HEK293 (cell line): ENCODE data around the gene CALML3.

Experiments used
- CTCF ChIA-PET: fragments of 350-600 bp; formaldehyde crosslinking; extraction: SDS; loops from one replicate; lab custom pipeline; 2021; ENCODE audit warnings: antibody characterized with exemption; lab: Yijun Ruan, JAX
- POLR2A ChIA-PET: fragments of 300-600 bp; formaldehyde crosslinking; extraction: SDS; loops from one replicate; lab custom pipeline; 2020; ENCODE audit warnings: antibody characterized with exemption, inconsistent platforms; lab: Yijun Ruan, JAX
- H3K27ac ChIP-seq: fragments of 200-500 bp; sonication (Bioruptor generic); 2 replicates; pipeline ENCODE4 v1.5.1; 2014; ENCODE audit warnings: low read depth, low read length, control low read depth, inconsistent platforms; ENCODE audit errors: extremely low read depth
- H3K36me3 ChIP-seq, 2 experiments: fragments of 200-500 bp in 1 of 2; sonication (Bioruptor generic) in 1 of 2; 1 replicate in 1 of 2; 2 replicates in 1 of 2; pipeline ENCODE4 v1.5.1; 2014 to 2017; ENCODE audit warnings: inconsistent platforms in 2 of 2, low read length in 2 of 2; ENCODE audit not compliant: control insufficient read depth in 2 of 2, insufficient read depth in 1 of 2
- H3K4me1 ChIP-seq: fragments of 200-500 bp; sonication (Bioruptor generic); 2 replicates; pipeline ENCODE4 v1.5.1; 2014; ENCODE audit warnings: mild to moderate bottlenecking, low read length, inconsistent platforms; ENCODE audit not compliant: control insufficient read depth, insufficient read depth
- H3K4me3 ChIP-seq: 2 replicates; pipeline ENCODE4 v1.5.1; 2011; ENCODE audit warnings: low read depth, mild to moderate bottlenecking, control low read depth, low read length, moderate library complexity
- H3K9me3 ChIP-seq: fragments of 200-500 bp; sonication (Bioruptor generic); 2 replicates; pipeline ENCODE4 v1.5.1; 2014; ENCODE audit warnings: low read depth, low read length, inconsistent platforms; ENCODE audit not compliant: control insufficient read depth, insufficient read depth
- ZNF157 ChIP-seq: fragments of 450-650 bp; formaldehyde crosslinking; IDR thresholded peaks from 2 replicates; pipeline ENCODE4 v1.5.1; 2016; ENCODE audit warnings: missing biosample characterization, missing genetic modification characterization
- ZNF473 ChIP-seq: fragments of 450-650 bp; formaldehyde crosslinking; IDR thresholded peaks from 2 replicates; pipeline ENCODE4 v1.5.1; 2017; ENCODE audit warnings: missing biosample characterization, missing genetic modification characterization
- TF ChIP-seq, protein P1 (sequence below): fragments of 450-650 bp; formaldehyde crosslinking; IDR thresholded peaks from 2 replicates; pipeline ENCODE4 v1.5.1; 2017; ENCODE audit warnings: missing biosample characterization, missing genetic modification characterization
- TF ChIP-seq, protein P2 (sequence below): fragments of 450-650 bp; formaldehyde crosslinking; IDR thresholded peaks from 2 replicates; pipeline ENCODE4 v1.5.1; 2016; ENCODE audit warnings: missing biosample characterization, missing genetic modification characterization, borderline replicate concordance
- TF ChIP-seq, protein P3 (sequence below): fragments of 450-650 bp; formaldehyde crosslinking; IDR thresholded peaks from 2 replicates; pipeline ENCODE4 v1.5.1; 2016; ENCODE audit warnings: missing biosample characterization, missing genetic modification characterization
- TF ChIP-seq, protein P4 (sequence below): fragments of 450-650 bp; formaldehyde crosslinking; IDR thresholded peaks from 2 replicates; pipeline ENCODE4 v1.5.1; 2016; ENCODE audit warnings: missing biosample characterization, missing genetic modification characterization
- TF ChIP-seq, protein P5 (sequence below): fragments of 450-650 bp; formaldehyde crosslinking; optimal IDR thresholded peaks from 2 replicates; pipeline ENCODE3; 2016; ENCODE audit warnings: missing biosample characterization, mild to moderate bottlenecking, missing genetic modification characterization
- TF ChIP-seq, protein P6 (sequence below): fragments of 450-650 bp; formaldehyde crosslinking; IDR thresholded peaks from 2 replicates; pipeline ENCODE4 v1.5.1; 2016; ENCODE audit warnings: missing biosample characterization, missing genetic modification characterization
- TF ChIP-seq, protein P7 (sequence below): fragments of 450-650 bp; formaldehyde crosslinking; IDR thresholded peaks from 2 replicates; pipeline ENCODE4 v1.5.1; 2016; ENCODE audit warnings: missing biosample characterization, missing genetic modification characterization, low read depth
- TF ChIP-seq, protein P8 (sequence below): fragments of 450-650 bp; formaldehyde crosslinking; IDR thresholded peaks from 2 replicates; pipeline ENCODE4 v1.5.1; 2016; ENCODE audit warnings: missing biosample characterization, missing genetic modification characterization

The CALML3 gene

DNA sequence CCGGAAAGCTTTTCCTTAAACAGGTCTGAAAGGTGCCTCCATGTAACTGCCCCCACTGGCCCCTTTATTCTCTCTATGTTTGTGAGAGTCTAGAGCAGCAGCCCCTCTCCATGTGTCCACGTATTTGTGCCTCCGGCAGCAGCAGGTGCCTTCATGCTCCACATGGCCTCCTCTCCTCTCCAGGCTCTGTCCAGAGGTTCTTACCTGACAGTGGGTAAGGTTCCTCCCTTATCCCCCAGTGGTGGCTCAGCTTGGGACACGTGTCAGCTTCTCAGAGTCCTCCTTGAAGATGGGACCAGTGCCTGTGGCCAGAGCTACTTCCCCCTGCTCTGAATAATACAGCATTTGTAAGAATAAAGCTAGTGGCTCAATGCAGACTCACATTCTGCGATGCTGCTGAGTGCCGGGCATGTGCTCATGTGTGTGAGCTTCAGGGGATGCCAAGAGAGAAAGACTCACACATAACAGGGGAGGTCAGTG lies 7.9 kb downstream of the CALML3 start (continued):
- TF ChIP-seq, protein P1, sequence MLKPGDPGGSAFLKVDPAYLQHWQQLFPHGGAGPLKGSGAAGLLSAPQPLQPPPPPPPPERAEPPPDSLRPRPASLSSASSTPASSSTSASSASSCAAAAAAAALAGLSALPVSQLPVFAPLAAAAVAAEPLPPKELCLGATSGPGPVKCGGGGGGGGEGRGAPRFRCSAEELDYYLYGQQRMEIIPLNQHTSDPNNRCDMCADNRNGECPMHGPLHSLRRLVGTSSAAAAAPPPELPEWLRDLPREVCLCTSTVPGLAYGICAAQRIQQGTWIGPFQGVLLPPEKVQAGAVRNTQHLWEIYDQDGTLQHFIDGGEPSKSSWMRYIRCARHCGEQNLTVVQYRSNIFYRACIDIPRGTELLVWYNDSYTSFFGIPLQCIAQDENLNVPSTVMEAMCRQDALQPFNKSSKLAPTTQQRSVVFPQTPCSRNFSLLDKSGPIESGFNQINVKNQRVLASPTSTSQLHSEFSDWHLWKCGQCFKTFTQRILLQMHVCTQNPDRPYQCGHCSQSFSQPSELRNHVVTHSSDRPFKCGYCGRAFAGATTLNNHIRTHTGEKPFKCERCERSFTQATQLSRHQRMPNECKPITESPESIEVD (tag by site-specific recombination): no peak
- TF ChIP-seq, protein P2, sequence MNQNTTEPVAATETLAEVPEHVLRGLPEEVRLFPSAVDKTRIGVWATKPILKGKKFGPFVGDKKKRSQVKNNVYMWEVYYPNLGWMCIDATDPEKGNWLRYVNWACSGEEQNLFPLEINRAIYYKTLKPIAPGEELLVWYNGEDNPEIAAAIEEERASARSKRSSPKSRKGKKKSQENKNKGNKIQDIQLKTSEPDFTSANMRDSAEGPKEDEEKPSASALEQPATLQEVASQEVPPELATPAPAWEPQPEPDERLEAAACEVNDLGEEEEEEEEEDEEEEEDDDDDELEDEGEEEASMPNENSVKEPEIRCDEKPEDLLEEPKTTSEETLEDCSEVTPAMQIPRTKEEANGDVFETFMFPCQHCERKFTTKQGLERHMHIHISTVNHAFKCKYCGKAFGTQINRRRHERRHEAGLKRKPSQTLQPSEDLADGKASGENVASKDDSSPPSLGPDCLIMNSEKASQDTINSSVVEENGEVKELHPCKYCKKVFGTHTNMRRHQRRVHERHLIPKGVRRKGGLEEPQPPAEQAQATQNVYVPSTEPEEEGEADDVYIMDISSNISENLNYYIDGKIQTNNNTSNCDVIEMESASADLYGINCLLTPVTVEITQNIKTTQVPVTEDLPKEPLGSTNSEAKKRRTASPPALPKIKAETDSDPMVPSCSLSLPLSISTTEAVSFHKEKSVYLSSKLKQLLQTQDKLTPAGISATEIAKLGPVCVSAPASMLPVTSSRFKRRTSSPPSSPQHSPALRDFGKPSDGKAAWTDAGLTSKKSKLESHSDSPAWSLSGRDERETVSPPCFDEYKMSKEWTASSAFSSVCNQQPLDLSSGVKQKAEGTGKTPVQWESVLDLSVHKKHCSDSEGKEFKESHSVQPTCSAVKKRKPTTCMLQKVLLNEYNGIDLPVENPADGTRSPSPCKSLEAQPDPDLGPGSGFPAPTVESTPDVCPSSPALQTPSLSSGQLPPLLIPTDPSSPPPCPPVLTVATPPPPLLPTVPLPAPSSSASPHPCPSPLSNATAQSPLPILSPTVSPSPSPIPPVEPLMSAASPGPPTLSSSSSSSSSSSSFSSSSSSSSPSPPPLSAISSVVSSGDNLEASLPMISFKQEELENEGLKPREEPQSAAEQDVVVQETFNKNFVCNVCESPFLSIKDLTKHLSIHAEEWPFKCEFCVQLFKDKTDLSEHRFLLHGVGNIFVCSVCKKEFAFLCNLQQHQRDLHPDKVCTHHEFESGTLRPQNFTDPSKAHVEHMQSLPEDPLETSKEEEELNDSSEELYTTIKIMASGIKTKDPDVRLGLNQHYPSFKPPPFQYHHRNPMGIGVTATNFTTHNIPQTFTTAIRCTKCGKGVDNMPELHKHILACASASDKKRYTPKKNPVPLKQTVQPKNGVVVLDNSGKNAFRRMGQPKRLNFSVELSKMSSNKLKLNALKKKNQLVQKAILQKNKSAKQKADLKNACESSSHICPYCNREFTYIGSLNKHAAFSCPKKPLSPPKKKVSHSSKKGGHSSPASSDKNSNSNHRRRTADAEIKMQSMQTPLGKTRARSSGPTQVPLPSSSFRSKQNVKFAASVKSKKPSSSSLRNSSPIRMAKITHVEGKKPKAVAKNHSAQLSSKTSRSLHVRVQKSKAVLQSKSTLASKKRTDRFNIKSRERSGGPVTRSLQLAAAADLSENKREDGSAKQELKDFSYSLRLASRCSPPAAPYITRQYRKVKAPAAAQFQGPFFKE (tag by site-specific recombination): no peak
- TF ChIP-seq ZNF157: no peak
- TF ChIP-seq, all 188 proteins: peak for 0

DNA sequence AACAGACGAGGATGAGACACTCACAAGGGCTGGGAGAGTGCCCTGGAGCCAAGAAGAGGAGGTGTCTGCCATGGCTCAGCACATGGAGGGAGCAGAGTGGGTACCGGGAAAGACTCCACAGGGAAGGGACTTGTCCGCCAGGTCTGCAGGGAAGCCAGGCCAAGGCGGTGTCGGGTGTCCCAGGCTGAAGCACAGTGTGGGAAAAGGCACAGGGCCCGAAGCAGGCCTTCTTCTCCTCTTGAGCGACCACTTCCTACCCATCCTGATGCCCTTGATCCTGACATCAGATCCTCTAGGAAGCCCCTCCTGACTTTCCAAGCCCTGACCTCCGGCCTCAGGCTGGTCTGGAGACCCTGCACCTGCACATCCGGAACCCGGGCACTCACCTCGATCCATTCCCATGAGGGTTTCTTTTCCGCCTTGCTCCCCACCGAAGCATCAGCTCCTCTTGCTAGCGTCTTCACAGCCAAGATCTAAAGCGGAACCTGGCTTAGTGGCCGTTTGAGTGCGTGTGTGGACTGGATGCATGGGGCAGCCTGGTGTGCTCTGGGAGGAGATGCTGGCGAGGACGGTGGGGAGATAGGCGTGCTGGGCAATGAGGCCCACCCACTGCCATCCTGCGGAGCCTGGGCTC lies 8.5 kb downstream of the CALML3 start:
- peaks cover 4% of the 10 kb centered on the region; the same call in 1 of the 2 replicates for H3K4me1 ChIP-seq
- POLR2A ChIA-PET: no interaction called here
- H3K27ac ChIP-seq: no peak overlapping the region
- CTCF ChIA-PET: no interaction called here
- no peak overlapping the region for H3K4me3 ChIP-seq
- H3K9me3 ChIP-seq: no peaks in the 10 kb centered on the region
- H3K36me3 ChIP-seq: no peaks in the 10 kb centered on the region
- TF ChIP-seq, protein P3, sequence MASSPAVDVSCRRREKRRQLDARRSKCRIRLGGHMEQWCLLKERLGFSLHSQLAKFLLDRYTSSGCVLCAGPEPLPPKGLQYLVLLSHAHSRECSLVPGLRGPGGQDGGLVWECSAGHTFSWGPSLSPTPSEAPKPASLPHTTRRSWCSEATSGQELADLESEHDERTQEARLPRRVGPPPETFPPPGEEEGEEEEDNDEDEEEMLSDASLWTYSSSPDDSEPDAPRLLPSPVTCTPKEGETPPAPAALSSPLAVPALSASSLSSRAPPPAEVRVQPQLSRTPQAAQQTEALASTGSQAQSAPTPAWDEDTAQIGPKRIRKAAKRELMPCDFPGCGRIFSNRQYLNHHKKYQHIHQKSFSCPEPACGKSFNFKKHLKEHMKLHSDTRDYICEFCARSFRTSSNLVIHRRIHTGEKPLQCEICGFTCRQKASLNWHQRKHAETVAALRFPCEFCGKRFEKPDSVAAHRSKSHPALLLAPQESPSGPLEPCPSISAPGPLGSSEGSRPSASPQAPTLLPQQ: no peak
- TF ChIP-seq, protein P4, sequence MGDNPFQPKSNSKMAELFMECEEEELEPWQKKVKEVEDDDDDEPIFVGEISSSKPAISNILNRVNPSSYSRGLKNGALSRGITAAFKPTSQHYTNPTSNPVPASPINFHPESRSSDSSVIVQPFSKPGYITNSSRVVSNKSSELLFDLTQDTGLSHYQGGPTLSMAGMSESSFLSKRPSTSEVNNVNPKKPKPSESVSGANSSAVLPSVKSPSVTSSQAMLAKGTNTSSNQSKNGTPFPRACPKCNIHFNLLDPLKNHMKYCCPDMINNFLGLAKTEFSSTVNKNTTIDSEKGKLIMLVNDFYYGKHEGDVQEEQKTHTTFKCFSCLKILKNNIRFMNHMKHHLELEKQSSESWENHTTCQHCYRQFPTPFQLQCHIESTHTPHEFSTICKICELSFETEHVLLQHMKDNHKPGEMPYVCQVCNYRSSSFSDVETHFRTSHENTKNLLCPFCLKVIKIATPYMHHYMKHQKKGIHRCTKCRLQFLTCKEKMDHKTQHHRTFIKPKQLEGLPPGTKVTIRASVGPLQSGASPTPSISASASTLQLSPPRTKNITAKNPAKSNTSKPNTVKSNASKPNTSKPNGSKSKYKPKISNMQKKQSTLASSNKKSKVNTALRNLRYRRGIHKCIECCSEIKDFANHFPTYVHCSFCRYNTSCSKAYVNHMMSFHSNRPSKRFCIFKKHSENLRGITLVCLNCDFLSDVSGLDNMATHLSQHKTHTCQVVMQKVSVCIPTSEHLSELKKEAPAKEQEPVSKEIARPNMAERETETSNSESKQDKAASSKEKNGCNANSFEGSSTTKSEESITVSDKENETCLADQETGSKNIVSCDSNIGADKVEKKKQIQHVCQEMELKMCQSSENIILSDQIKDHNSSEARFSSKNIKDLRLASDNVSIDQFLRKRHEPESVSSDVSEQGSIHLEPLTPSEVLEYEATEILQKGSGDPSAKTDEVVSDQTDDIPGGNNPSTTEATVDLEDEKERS: no peak
- TF ChIP-seq, protein P5, sequence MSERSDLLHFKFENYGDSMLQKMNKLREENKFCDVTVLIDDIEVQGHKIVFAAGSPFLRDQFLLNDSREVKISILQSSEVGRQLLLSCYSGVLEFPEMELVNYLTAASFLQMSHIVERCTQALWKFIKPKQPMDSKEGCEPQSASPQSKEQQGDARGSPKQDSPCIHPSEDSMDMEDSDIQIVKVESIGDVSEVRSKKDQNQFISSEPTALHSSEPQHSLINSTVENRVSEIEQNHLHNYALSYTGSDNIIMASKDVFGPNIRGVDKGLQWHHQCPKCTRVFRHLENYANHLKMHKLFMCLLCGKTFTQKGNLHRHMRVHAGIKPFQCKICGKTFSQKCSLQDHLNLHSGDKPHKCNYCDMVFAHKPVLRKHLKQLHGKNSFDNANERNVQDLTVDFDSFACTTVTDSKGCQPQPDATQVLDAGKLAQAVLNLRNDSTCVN (tag by site-specific recombination): no peak
- no peak for TF ChIP-seq ZNF473 (tag by site-specific recombination)
- TF ChIP-seq, protein P6, sequence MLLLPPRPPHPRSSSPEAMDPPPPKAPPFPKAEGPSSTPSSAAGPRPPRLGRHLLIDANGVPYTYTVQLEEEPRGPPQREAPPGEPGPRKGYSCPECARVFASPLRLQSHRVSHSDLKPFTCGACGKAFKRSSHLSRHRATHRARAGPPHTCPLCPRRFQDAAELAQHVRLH (tag by site-specific recombination): no peak
- TF ChIP-seq, protein P7, sequence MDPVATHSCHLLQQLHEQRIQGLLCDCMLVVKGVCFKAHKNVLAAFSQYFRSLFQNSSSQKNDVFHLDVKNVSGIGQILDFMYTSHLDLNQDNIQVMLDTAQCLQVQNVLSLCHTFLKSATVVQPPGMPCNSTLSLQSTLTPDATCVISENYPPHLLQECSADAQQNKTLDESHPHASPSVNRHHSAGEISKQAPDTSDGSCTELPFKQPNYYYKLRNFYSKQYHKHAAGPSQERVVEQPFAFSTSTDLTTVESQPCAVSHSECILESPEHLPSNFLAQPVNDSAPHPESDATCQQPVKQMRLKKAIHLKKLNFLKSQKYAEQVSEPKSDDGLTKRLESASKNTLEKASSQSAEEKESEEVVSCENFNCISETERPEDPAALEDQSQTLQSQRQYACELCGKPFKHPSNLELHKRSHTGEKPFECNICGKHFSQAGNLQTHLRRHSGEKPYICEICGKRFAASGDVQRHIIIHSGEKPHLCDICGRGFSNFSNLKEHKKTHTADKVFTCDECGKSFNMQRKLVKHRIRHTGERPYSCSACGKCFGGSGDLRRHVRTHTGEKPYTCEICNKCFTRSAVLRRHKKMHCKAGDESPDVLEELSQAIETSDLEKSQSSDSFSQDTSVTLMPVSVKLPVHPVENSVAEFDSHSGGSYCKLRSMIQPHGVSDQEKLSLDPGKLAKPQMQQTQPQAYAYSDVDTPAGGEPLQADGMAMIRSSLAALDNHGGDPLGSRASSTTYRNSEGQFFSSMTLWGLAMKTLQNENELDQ (tag by site-specific recombination): no peak
- TF ChIP-seq, protein P8, sequence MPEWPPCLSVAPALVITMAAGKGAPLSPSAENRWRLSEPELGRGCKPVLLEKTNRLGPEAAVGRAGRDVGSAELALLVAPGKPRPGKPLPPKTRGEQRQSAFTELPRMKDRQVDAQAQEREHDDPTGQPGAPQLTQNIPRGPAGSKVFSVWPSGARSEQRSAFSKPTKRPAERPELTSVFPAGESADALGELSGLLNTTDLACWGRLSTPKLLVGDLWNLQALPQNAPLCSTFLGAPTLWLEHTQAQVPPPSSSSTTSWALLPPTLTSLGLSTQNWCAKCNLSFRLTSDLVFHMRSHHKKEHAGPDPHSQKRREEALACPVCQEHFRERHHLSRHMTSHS: no peak
